ENCODE results near the gene DVL2. TPM values are rescaled to one million over a fixed set of nuclear protein-coding genes. Genes with fewer than 3 reads are reported as not detected.

Gene DVL2
- total RNA-seq, 1 experiment from 2014 or later = 36.9 TPM

GRCh38 chr17:7237266-7237760, 3.0 kb upstream of the DVL2 start:
- ChIA-PET POLR2A (ENCODE audit: unreplicated experiment) (no interaction called here), CTCF (no interaction called here)
- H3K4me1 ChIP-seq (ENCODE audit: insufficient read depth, low read length) = peaks cover 44% of the 10 kb centered on the region
- peak overlapping the region; percentile 96 for H3K4me3 ChIP-seq (ENCODE audit: low read length)
- H3K27me3 ChIP-seq (ENCODE audit: low read length) = no peaks in the 10 kb centered on the region
- H3K27ac ChIP-seq (ENCODE audit: low read length) = peak overlapping the region; percentile 69
- H2AFZ ChIP-seq (ENCODE audit: low read length) = 0 out of 2 replicates have a peak overlapping the region, but pooled peaks have one; percentile 59
- peaks cover 73% of the 10 kb centered on the region for H3K79me2 ChIP-seq (ENCODE audit: low read length)
- peak overlapping the region; percentile 81 for H3K4me2 ChIP-seq (ENCODE audit: low read length)
- peak overlapping the region; percentile 89 for H3K9ac ChIP-seq (ENCODE audit: low read length)
- no TSS peak for BruUV-seq (replicated peaks)
- H3K9me3 ChIP-seq (ENCODE audit: low read length) = no peaks in the 10 kb centered on the region
- H3K9me2 ChIP-seq (replicated peaks; ENCODE audit: low read length) = no peaks in the 10 kb centered on the region
- no peak for ATAC-seq
- intact Hi-C loops (cut with micrococcal nuclease) = no loop called here
- no peak for TF ChIP-seq EZH2 (IDR thresholded peaks at IDR 0.05; ENCODE audit: low read length, unreplicated experiment)
- TF ChIP-seq CTCF (conservative IDR thresholded peaks at IDR 0.05; ENCODE audit: low read depth, low read length) = no peak
- no peak for TF ChIP-seq EZH2phosphoT487 (IDR thresholded peaks at IDR 0.05; ENCODE audit: borderline replicate concordance, low read length)
- peaks cover 3% of the 10 kb centered on the region; the same call in 1 of the 2 replicates for H4K20me1 ChIP-seq (ENCODE audit: low read length)
- H3F3A ChIP-seq (ENCODE audit: low read length, unreplicated experiment) = peaks cover 8% of the 10 kb centered on the region
- no peak for DNase-seq
- peaks cover 13% of the 10 kb centered on the region; the same call in 1 of the 2 replicates for H3K36me3 ChIP-seq (ENCODE audit: low read depth, low read length)

- ATAC-seq = no peak
- DNase-seq = no peak
- Histone ChIP-seq H3K9me2 (replicated peaks; ENCODE audit: low read length) (no peaks in the 10 kb centered on the region), H4K20me1 (ENCODE audit: low read length) (peaks cover 8% of the 10 kb centered on the region; the same call in 1 of the 2 replicates), H2AFZ (ENCODE audit: low read length) (no peak overlapping the region), H3K4me2 (ENCODE audit: low read length) (peak overlapping the region; percentile 81), H3K36me3 (ENCODE audit: low read depth, low read length) (peaks cover 13% of the 10 kb centered on the region; the same call in 1 of the 2 replicates), H3K27me3 (ENCODE audit: low read length) (no peaks in the 10 kb centered on the region), H3F3A (ENCODE audit: low read length, unreplicated experiment) (peaks cover 8% of the 10 kb centered on the region), H3K79me2 (ENCODE audit: low read length) (peaks cover 75% of the 10 kb centered on the region), H3K9me3 (ENCODE audit: low read length) (no peaks in the 10 kb centered on the region), H3K9ac (ENCODE audit: low read length) (peak overlapping the region; percentile 89), H3K4me3 (ENCODE audit: low read length) (peak overlapping the region; percentile 96; the same call in 1 of the 2 replicates), H3K27ac (ENCODE audit: low read length) (no peak overlapping the region), H3K4me1 (ENCODE audit: insufficient read depth, low read length) (peaks cover 49% of the 10 kb centered on the region)
- intact Hi-C loops (cut with micrococcal nuclease) = no loop called here
- ChIA-PET CTCF (no interaction called here), POLR2A (ENCODE audit: unreplicated experiment) (no interaction called here)
- TF ChIP-seq CTCF (conservative IDR thresholded peaks at IDR 0.05; ENCODE audit: low read depth, low read length) = no peak
- TF ChIP-seq EZH2phosphoT487 (IDR thresholded peaks at IDR 0.05; ENCODE audit: borderline replicate concordance, low read length) = no peak
- TF ChIP-seq EZH2 (IDR thresholded peaks at IDR 0.05; ENCODE audit: low read length, unreplicated experiment) = no peak
- BruUV-seq (replicated peaks) = no TSS peak
These were observed 2.5 kb upstream of the DVL2 start for GRCh38 chr17:7236808-7237207.

Measured in PC-3 (cell line).